Jurkat, Clone E6-1 (cell line): Measurements from ENCODE around the gene CCNB2.
"Not testable (repeated sequence)": the region's sequence is repeated elsewhere in the genome, so short reads cannot be mapped to it uniquely, and the experiment has no call there.

Experiments used
- DNase-seq: peaks from one replicate; pipeline ENCODE4 v3.0.0-alpha.2; 2011; ENCODE audit warnings: low read depth, low spot score
- H3K4me3 ChIP-seq: 2 replicates; pipeline ENCODE4 v1.5.1; 2011; ENCODE audit warnings: mild to moderate bottlenecking, low read length, control low read depth, moderate library complexity

The CCNB2 gene

DNA sequence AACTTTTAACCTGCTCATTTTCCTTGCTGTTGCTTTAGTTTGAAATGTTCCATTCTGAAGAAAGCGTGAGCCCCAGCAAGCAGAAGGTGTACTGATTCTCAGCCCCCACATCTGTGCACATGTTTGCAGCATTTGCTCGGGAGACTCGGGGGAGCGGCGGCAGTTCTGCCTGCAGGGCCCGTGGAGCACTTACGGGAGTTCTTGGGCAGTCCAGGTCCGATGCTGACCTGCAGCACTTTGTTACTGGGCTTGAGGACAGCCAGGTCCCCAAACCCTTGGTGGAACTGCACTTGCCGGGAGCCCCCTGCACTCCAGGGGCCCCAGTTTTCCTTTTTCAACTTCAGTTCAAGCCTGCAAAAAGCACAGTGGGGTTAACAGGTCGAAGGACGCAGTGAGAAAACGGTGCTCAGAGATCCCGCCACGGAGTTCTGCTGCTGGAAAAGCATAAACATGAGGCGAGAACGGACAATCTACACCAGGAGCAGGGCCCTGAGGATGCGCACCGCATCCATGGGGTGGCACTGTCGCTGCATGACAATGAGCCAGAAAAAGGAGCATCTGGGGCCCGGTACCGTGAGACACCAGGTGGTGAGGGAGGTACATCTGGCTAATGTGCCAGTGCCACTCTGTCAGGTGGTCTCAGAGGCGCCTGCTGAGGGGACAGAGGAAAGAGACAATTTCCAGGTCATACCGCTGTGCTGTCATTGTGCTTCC is 56.1 kb downstream of the CCNB2 start:
- H3K4me3 ChIP-seq, result no peak overlapping the region
- no peak for DNase-seq

DNA sequence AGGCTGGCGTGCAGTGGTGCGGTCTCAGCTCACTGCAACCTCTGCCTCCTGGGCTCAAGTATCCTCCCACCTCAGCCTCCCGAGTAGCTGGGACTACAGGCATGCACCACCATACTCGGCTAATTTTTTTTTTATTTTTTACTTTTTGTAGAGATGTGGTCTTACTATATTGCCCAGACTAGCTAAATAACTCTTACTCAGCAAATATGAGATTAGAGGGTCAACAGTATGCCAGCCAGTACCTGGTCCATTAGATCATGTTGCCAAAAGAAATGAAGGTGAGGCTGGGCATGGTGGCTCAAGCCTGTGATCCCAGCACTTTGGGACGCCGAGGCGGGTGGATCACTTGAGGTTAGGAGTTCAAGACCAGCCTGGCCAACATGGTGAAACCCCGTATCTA is 57.1 kb downstream of the CCNB2 start:
- H3K4me3 ChIP-seq, DNase-seq: not testable (repeated sequence)

DNA sequence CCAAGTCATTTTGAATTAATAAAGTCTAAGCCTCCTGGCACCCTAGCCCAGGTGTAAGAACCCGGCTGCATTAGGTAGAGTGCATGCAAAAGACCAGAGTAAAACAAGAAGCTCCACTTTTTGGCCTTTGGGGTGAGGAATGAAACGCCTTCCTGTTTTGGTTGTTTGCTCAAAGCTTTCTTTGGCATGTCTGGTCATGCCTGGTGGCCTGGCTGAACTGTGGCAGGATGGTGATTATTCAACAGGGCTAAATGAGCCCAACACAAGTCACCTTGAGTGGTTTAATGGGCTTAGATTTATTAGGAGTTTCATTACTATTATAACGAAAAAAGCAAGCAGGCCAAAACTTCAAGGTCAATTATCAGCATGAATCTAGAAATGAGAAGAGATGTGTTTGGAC is 60.8 kb downstream of the CCNB2 start:
- no peak for DNase-seq
- no peak overlapping the region for H3K4me3 ChIP-seq

DNA sequence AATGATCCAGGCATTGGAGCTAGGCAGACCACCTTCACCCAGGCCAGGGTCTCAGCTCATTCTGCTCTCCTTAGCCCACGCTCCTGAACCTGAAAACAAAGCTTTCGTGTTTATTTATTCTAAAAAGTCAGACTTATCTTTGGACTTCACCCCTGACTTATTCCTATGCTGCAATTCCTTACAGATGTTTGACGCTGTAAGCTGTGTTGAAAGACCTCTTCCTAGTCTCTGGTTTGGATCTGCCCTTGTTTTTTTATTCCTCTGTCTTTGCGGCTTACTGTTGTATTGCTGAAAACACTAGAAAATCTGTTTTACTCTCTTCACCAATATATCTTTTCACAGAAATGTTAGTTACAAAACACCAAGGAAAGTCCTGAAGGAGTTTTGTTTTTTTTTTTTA is 61.2 kb downstream of the CCNB2 start:
- H3K4me3 ChIP-seq, result no peak overlapping the region
- no peak for DNase-seq

DNA sequence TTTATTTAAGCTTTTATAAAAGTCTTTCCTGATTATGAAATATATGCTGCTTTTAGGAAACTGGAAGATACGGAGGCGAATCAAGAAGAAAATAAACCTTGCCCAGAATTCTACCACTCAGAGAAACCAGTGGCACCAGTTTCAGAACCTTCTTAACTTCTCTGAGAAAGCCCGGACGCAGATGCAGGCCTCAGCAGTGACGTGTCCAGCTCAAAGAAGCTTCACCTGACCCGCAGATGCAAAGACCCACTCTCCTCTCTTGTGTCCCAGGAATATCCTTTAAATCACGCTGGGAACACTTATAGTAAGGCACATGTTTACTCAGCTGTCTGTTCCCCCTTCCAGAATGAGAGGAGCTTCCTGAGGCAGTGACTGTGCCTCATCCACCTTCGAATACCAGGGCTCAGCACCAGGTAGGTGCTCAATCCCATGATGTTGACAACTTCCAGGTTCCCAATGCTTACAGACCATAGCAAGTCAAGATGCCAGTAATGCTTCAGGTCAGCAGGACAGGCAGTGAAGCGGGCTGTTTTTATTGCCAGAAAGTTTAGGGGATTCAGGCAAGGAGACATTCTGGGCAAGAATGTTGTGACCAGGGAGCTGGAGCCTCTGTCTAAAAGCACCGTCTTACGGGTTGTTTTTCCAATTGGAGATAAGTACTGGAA is 61.8 kb downstream of the CCNB2 start:
- no peak for DNase-seq
- no peak overlapping the region for H3K4me3 ChIP-seq

DNA sequence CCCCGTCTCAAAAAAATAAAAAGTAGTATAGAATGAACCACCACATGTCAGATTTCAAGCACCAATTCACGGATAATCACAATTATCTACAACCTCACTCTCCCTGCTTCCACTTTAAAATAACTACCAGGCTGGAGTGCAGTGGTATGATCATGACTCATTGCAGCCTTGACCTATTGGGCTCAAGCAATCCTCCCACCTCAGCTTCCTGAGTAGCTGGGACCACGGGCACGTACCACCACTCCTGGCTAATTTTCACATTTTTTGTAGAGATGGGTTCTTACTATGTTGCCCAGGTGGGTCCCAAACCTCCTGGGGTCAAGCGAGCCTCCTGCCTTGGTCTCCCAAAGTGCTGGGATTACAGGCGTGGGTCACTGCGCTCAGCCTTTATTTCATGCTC is 63.6 kb downstream of the CCNB2 start:
- no peak overlapping the region for H3K4me3 ChIP-seq
- no peak for DNase-seq

DNA sequence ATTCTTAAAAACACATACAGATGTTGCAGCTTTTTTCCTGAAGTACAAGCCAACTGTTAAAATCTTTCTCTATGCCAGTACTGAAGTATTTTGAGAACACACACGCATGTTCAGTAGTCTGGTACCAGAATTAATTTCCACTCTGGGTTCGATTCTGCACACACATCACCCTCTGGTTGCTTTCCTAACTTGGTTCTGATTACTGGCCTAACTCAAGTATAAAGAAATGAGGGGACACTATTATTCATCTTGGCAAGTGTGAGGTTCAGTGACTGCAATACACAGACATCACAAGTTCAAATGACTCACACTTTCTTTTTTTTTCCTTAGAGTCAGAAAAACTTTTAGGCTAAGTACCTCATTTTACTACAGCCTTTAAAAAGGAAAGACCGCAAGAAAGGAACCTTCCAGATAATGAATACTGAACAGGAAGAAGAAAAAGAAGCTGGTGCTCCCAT is 64.3 kb downstream of the CCNB2 start:
- no peak overlapping the region for H3K4me3 ChIP-seq
- no peak for DNase-seq

DNA sequence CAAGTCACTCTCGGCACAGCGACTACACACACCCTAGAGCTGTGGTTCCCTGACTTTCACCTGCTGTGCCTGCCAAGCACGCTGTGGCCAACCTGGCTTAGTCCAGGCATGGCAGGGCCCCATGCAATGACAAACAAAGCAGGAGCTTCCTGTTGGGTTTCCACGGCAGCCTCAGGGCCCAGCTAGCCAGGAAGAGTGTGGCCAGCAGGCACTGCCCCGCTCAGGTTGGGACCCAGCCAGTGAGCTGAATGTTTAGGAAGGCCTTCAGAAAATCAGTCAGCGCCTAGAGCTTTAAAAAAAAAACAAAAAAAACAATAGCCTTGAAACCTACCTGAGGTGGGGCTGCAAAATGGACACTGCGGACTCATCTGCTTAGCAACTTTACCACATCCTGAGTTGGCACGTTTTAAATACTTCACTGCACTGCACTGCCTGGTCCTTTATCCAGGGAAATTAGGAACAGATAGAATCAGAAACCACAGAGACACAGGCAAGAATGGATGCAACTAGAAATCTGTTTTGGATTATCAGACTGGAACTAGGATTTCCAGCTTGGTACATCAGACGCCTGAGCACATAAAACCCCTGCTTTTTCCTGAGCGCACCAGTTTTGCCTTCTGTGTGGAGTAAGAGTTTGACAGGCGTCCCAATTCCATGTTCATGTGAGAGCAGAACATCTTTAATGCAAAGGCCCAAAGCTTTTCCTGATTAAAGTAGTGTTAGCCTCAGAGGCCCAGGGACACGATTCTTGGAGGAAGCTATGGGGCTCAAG is 65.5 kb downstream of the CCNB2 start:
- H3K4me3 ChIP-seq, result no peak overlapping the region
- no peak for DNase-seq

DNA sequence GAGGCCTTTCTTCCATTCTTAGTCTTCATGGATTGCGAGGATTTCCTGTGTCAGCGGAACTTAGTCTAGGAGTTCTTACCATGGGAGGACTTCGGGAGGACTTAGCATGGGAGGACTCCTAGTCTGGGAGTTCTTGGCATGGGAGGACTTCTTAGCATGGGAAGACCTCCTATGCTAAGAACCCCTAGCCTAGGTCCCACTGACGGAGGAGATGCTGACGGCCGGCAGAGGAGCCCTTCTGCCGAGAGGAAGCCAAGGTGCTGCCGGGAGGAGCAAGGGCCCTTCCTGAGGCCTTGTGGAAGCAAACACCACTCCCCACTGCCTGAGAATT is 66.1 kb downstream of the CCNB2 start:
- H3K4me3 ChIP-seq, result no peak overlapping the region
- DNase-seq, result no peak

DNA sequence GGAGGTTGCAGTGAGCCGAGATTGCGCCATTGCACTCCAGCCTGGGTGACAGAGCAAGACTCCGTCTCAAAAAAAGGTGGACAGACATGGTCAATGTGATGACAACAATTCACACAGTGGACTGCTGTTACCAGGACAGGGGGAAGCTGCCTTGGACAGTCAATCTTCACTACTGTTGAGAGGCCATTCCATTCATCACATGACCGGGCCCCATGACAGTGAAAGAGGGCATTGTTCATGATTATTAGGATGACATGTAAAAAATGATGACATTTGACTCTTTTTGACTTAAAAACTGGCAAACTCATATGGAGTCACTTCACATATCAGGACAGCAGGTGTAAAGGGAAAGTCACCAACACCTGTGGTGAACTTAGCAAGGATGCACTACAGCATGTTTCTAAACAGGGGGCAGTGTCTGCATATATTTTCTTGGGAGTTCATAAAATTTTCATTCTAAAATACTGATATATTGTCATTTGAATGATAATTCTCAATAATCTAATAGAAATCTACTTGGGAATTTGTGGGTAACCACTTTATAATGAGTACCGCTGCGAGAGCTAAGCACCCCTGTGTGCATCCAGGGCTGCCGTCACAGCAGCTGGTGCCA is 67.4 kb downstream of the CCNB2 start:
- no peak overlapping the region for H3K4me3 ChIP-seq
- DNase-seq, result no peak

DNA sequence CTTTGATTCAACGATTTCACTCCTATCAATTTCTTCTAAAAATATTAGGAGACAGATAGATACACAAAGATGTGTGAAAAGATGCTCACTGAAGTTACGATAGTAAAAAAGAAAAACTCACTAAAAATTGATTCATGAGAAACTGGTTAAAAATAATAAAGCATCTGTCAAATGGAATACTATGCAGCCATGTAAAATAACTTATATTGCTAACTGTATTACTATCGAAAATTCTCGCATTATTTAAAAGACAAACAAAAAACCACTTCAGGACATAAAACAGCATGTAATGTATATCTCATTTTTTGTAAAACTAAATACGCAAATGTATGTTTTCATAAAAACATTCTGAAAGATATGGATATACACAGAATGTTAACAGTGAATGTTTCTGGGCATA is 68.2 kb downstream of the CCNB2 start:
- DNase-seq, result no peak
- no peak overlapping the region for H3K4me3 ChIP-seq

DNA sequence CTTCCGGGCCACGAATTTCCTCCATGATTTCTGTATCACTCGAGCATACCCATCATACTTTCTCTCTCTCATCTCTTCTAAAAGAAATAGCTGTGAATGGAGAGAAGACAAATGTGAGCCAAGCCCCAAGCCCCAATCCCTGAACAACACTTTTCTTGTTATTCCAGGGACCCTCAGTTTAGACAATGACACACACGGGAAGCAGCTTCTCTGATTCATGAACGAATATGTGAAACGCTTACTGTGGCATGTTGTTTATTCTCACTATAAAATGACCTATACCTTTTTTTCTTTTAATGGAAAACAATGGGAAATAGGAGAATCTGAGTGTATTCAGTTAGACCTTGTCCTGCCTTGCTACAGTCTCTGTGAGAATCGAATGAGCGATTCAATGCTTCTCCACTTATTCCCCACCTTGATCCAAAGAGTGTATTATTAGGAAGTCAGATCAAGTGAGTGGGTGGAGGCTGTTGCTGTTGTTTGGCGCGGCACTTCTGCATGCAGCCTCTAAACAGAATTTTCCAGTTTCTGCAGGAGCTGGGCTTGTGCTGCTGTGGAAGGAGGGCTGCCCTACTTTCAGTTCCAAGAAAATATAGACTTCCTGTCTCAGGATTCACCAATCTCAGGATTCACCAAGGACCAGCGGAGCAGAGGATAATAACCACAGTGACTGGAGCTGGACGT is 69.3 kb downstream of the CCNB2 start:
- no peak for DNase-seq

More for the DNA sequence above, 69.3 kb downstream of the CCNB2 start:
- H3K4me3 ChIP-seq, result no peak overlapping the region
